C4-2B (cell line): Measurements from ENCODE around the gene RBMS1.

Source experiments
- H3K27ac ChIP-seq: fragments of 450-650 bp; 2 replicates; pipeline ENCODE4 v1.5.1; 2017
- ZFX ChIP-seq: fragments of 450-650 bp; IDR thresholded peaks from 2 replicates; pipeline ENCODE4 v1.6.1; 2017
- TF ChIP-seq, protein P1 (sequence below): fragments of 450-650 bp; conservative IDR thresholded peaks from 2 replicates; pipeline ENCODE4 v1.5.1; 2017; ENCODE audit warnings: mild to moderate bottlenecking

RBMS1 gene

DNA sequence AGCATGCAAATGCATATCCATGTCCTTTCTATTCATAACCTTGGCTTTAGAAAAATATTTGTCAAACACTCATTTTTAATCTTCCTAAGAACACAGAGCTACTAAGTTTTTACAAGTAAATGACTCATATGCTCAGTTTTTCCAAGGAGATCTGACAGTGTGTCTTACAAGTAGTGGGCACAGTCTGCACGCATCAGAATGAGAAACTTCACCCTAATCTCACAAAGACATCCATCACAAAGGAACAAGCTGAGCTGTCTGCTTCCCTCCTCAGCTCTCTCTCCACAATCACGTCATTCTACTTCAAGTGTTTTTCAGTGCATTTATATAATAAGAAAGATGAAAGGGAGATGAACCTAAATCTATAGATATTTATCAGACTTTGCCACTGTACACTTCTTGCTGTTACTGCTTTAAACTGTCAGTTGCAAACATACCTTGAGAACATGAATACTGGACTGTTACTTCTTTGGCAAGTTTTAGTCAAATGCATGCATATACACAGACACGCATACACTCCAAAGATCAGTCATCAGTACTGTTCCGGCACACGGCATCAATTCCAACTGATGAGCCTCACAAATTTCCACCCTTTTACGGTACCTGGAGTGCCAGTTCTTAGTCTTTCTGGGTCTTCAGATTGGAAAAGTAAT lies 75.7 kb downstream of the RBMS1 start:
- no peak overlapping the region for H3K27ac ChIP-seq
- TF ChIP-seq ZFX: no peak
- TF ChIP-seq, protein P1, sequence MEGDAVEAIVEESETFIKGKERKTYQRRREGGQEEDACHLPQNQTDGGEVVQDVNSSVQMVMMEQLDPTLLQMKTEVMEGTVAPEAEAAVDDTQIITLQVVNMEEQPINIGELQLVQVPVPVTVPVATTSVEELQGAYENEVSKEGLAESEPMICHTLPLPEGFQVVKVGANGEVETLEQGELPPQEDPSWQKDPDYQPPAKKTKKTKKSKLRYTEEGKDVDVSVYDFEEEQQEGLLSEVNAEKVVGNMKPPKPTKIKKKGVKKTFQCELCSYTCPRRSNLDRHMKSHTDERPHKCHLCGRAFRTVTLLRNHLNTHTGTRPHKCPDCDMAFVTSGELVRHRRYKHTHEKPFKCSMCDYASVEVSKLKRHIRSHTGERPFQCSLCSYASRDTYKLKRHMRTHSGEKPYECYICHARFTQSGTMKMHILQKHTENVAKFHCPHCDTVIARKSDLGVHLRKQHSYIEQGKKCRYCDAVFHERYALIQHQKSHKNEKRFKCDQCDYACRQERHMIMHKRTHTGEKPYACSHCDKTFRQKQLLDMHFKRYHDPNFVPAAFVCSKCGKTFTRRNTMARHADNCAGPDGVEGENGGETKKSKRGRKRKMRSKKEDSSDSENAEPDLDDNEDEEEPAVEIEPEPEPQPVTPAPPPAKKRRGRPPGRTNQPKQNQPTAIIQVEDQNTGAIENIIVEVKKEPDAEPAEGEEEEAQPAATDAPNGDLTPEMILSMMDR: no peak

DNA sequence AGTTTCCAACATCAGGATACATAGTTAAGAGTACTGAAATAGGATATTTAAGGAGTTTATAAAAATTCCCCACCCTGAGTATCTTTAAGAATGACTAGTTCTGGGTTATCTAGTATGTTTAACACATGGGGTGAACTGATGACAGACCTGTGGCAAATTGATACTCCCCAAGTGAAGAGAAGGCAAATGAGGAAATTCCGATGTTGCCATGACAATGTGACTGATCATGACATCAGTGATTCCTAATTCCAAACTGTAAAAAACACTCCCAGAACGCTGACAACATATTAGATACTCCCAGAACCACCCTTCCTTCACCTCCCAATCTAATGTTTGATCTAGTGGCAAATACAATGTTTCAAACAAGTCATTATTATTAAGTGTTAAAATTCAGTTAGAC lies 77.6 kb downstream of the RBMS1 start:
- TF ChIP-seq, protein P1: no peak
- TF ChIP-seq ZFX: no peak

DNA sequence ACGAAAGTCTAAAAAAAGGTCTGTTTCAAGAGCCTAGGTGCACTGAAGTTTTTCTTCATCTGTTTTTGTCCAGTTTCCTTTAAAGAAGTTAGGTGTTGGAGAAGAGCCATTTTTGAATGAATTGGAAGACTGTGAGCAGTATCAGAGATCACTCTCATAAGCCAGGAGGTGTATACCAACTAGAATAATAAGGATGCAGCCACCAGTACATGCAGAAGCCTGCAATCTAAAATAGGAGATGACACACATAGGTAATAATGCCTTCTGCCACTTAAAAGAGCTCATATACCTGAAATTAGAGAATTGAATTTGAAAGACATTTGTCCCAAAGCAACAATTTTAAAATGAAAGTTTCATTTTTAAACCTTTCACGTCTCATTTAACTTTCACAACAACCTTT lies 81.7 kb downstream of the RBMS1 start:
- no peak overlapping the region for H3K27ac ChIP-seq
- TF ChIP-seq, protein P1: no peak
- TF ChIP-seq ZFX: no peak

More for the DNA sequence above, 77.6 kb downstream of the RBMS1 start:
- no peak overlapping the region for H3K27ac ChIP-seq

DNA sequence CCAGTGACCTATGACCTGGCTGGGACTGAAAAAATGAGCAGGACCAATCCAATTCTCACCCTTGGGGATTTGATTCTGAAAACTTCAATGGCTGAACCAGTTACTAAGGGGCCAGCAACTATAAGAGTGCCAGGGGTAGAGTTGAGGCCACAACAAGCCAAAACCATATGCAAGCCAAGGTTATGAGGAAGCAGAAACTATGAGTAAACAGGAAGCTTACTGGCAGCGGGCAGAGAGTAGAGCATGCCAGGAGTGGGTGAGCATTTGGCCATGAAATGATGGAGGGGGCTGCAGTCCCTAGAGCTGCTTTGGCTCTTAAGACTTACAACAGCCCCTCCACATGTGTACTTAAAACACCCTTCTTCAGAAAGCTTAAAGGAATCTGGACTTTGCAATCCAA lies 82.4 kb downstream of the RBMS1 start:
- H3K27ac ChIP-seq: no peak overlapping the region
- TF ChIP-seq ZFX: no peak
- TF ChIP-seq, protein P1: no peak

DNA sequence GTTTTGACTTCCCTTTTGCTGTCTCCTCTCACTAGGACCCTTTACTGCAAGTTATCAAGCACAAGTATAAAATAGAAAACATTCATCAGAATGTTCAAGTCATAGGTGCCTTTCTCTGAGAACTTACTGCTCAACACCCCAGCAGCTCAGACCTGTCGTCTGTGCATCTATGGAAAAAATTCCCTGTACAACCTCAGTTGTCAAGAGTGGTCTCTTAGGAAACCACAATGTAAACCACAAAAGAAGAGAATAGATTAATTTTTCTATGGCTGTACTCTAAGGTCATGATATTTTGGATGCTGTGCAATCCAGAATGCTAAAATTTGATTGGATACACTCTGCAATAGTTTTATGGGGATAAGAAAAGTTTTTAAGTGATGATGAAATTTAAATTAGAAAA lies 84.1 kb downstream of the RBMS1 start:
- no peak overlapping the region for H3K27ac ChIP-seq
- no peak for TF ChIP-seq ZFX
- TF ChIP-seq, protein P1: no peak

DNA sequence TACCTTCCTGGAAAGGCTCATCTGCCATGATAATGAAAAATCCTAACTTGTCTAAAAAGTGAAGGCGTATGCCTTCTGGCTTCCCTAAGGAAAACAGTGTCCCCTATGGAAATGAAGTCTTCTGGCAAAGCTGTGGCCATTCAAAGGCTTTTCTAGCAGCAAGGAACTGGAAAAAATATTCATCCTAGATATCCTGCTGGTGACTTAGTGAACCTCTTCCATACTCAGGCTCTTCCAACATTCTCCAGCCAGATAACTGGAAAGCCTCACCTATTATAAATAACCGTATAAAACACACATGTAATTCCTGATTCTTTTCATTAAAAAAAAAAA lies 84.7 kb downstream of the RBMS1 start:
- TF ChIP-seq ZFX: no peak
- TF ChIP-seq, protein P1: no peak
- no peak overlapping the region for H3K27ac ChIP-seq

DNA sequence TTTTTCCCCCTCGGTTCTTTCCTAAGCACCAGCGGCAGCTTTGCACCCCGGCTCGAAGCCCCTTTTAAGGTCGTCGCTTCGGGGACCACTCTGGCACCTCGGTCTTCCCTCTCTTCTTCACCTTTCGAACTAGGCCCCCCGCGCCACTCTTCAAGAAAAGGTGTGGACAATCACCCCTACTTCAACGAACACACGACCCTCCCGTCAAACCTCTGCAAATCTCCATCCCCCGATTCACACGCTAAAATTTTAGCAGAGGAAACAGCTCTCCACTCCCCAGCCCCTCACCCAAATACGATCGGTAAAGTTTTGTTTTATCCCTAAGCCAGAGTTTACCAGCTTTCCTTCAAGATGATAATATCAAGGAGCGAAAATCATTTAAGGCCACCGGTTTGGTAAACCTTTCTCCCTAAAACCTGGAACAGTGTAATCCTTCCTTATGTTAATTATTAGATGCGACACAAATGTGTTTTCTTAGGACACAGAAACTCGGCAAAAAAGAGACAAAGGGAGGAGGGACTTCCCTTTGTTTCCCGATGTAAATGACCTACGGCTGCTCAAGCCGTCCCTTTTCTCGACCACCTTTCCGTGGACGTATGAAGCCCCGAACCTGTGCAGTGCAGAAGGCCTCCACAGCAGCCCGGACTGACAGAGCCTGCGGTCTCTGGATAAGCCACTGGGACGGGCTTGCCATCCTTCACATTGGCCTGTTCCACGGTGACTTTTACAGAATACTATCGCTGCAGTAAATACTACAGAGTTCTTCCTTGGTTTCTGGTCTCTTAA lies 85.2 kb downstream of the RBMS1 start:
- TF ChIP-seq, protein P1: no peak
- TF ChIP-seq ZFX: no peak
- no peak overlapping the region for H3K27ac ChIP-seq
